HUES64 (cell line): ENCODE measurements around the gene QKI.

ENCODE experiments used
- H3K27ac ChIP-seq: 2 replicates; pipeline ENCODE4 v1.7.0; 2013; ENCODE audit warnings: low read depth, low read length, inconsistent platforms
- H3K27me3 ChIP-seq: 2 replicates; pipeline ENCODE4 v1.6.1; 2013; ENCODE audit warnings: mild to moderate bottlenecking, low read length; ENCODE audit not compliant: insufficient read depth
- H3K36me3 ChIP-seq: 2 replicates; pipeline ENCODE4 v1.6.1; 2013; ENCODE audit warnings: mild to moderate bottlenecking, low read length; ENCODE audit not compliant: insufficient read depth
- H3K4me1 ChIP-seq: 2 replicates; pipeline ENCODE4 v1.6.1; 2013; ENCODE audit warnings: mild to moderate bottlenecking, low read length, moderate library complexity; ENCODE audit not compliant: insufficient read depth
- H3K4me3 ChIP-seq: 2 replicates; pipeline ENCODE4 v1.5.1; 2013; ENCODE audit warnings: mild to moderate bottlenecking, low read length, moderate library complexity
- H3K9ac ChIP-seq: 2 replicates; pipeline ENCODE4 v1.6.1; 2013; ENCODE audit warnings: mild to moderate bottlenecking, low read depth, low read length
- H3K9me3 ChIP-seq: 2 replicates; pipeline ENCODE4 v1.6.1; 2013; ENCODE audit warnings: low read depth, low read length; ENCODE audit not compliant: insufficient read depth
- WGBS: fragments of 150-250, 120-280 bp; methylation state at CpG from one replicate; pipeline ENCODE4 v1.1.7; 2013; ENCODE audit warnings: missing lambda C conversion rate; 5-methylcytosine and 5-hydroxymethylcytosine counted together

The QKI gene

GRCh38 chr6:163490826-163491577 lies 76.5 kb downstream of the QKI start:
- Histone ChIP-seq H3K4me3 (no peak overlapping the region), H3K36me3 (no peaks in the 10 kb centered on the region), H3K9ac (no peak overlapping the region), H3K4me1 (peaks cover 44% of the 10 kb centered on the region), H3K27me3 (no peaks in the 10 kb centered on the region), H3K27ac (no peak overlapping the region), H3K9me3 (no peaks in the 10 kb centered on the region)
- WGBS = 93% methylated on average over 4 of the region's 4 CpGs

- H3K4me1 ChIP-seq = peaks cover 46% of the 10 kb centered on the region
- H3K27ac ChIP-seq = no peak overlapping the region
- H3K4me3 ChIP-seq = no peak overlapping the region
- H3K27me3 ChIP-seq = no peaks in the 10 kb centered on the region
- 91% methylated on average over 2 of the region's 4 CpGs for WGBS
- H3K9ac ChIP-seq = no peak overlapping the region
- H3K36me3 ChIP-seq = no peaks in the 10 kb centered on the region
- H3K9me3 ChIP-seq = no peaks in the 10 kb centered on the region
Observed at GRCh38 chr6:163491737-163492300, 77.3 kb downstream of the QKI start.

- H3K9me3 ChIP-seq = no peaks in the 10 kb centered on the region
- no peaks in the 10 kb centered on the region for H3K36me3 ChIP-seq
- H3K4me1 ChIP-seq = peaks cover 27% of the 10 kb centered on the region
- no peak overlapping the region for H3K27ac ChIP-seq
- no peak overlapping the region for H3K9ac ChIP-seq
- WGBS = 86% methylated on average over 6 of the region's 6 CpGs
- H3K4me3 ChIP-seq = no peak overlapping the region
- no peaks in the 10 kb centered on the region for H3K27me3 ChIP-seq
Observed at GRCh38 chr6:163494279-163494727, 79.8 kb downstream of the QKI start.

DNA sequence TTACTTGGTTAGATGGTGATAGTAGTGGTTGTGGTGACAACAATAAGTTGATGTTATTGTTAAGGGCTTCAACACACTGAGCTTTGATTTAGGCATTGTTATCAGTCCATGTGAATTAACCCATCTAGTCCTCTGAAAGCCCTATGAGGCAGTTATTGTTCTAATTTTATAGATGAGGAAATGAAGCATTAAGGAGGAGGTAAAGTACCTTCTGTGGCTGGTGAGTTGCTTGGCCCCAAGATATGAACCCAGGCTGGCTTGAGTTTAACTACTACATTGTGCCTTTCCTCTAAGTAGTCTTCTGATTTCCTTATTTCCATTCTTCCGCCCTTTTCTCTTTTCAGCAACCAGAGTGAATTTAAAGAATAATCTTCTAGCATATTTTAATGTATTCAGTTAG lies 81.7 kb downstream of the QKI start:
- WGBS = no CpG with 5 or more reads among the region's 1 CpG
- no peaks in the 10 kb centered on the region for H3K36me3 ChIP-seq
- no peak overlapping the region for H3K9ac ChIP-seq
- no peak overlapping the region for H3K27ac ChIP-seq
- peaks cover 12% of the 10 kb centered on the region; the same call in 1 of the 2 replicates for H3K4me1 ChIP-seq
- no peaks in the 10 kb centered on the region for H3K27me3 ChIP-seq
- no peak overlapping the region for H3K4me3 ChIP-seq
- H3K9me3 ChIP-seq = no peaks in the 10 kb centered on the region

DNA sequence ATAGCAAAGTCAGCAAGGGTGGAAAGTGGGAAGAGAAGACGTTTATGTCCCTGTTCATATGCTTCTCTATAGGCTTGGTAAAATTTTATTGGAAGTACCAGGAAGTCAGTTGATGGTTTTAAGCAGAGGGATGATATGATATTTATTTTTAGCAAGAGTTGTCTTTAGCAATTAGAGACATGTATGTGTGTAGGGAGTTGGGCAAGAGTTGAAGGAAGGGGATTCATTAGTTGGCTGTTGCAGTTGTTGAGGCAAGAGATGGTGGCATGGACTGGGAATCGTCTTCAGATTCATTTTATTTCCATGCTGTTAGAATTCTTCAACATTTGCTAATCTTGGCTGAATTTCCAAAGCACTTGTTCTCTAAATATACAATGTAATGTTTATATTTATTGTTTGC lies 85.6 kb downstream of the QKI start:
- peaks cover 8% of the 10 kb centered on the region; the same call in 1 of the 2 replicates for H3K36me3 ChIP-seq
- no peaks in the 10 kb centered on the region for H3K27me3 ChIP-seq
- peaks cover 12% of the 10 kb centered on the region for H3K9me3 ChIP-seq
- WGBS = 85% methylated on average over 2 of the region's 2 CpGs
- H3K4me1 ChIP-seq = peaks cover 9% of the 10 kb centered on the region; the same call in 1 of the 2 replicates
- no peak overlapping the region for H3K27ac ChIP-seq
- no peak overlapping the region for H3K9ac ChIP-seq
- H3K4me3 ChIP-seq = no peak overlapping the region

GRCh38 chr6:163501026-163501425 lies 86.5 kb downstream of the QKI start:
- H3K4me1 ChIP-seq = peaks cover 3% of the 10 kb centered on the region; the same call in 1 of the 2 replicates
- no peak overlapping the region for H3K27ac ChIP-seq
- no peak overlapping the region for H3K9ac ChIP-seq
- 100% methylated on average over 1 of the region's 2 CpGs for WGBS
- H3K9me3 ChIP-seq = peaks cover 21% of the 10 kb centered on the region
- H3K4me3 ChIP-seq = no peak overlapping the region
- H3K27me3 ChIP-seq = no peaks in the 10 kb centered on the region
- peaks cover 14% of the 10 kb centered on the region; the same call in 1 of the 2 replicates for H3K36me3 ChIP-seq

DNA sequence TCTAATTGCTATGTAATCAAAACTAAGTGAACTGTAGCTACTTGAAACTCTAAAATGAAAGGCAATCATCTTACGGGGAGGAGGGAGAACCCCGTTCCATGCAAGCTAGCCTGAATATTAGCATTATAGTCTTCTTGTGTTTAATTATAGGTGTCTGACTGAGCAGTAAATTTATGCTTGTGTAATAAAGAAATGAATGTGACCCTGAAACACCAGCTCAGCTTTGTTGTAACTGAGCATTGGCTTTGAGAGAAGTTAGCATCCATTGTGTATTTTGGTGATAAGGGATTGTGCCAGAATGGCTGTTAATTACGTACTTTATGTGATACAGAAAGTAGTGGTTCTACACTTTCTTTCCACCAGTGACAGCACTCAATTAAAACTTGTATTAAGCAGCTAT lies 86.9 kb downstream of the QKI start:
- 97% methylated on average over 2 of the region's 3 CpGs for WGBS
- H3K9ac ChIP-seq = no peak overlapping the region
- peaks cover 25% of the 10 kb centered on the region for H3K9me3 ChIP-seq
- no peak overlapping the region for H3K27ac ChIP-seq
- H3K4me1 ChIP-seq = no peaks in the 10 kb centered on the region
- no peak overlapping the region for H3K4me3 ChIP-seq
- H3K36me3 ChIP-seq = peaks cover 18% of the 10 kb centered on the region; the same call in 1 of the 2 replicates
- no peaks in the 10 kb centered on the region for H3K27me3 ChIP-seq

GRCh38 chr6:163504984-163505640 lies 90.6 kb downstream of the QKI start:
- Histone ChIP-seq H3K27me3 (no peaks in the 10 kb centered on the region), H3K4me1 (no peaks in the 10 kb centered on the region), H3K27ac (no peak overlapping the region), H3K9ac (no peak overlapping the region), H3K36me3 (peaks cover 28% of the 10 kb centered on the region; the same call in 1 of the 2 replicates), H3K4me3 (no peak overlapping the region), H3K9me3 (peaks cover 44% of the 10 kb centered on the region)
- WGBS = 89% methylated on average over 8 of the region's 8 CpGs

DNA sequence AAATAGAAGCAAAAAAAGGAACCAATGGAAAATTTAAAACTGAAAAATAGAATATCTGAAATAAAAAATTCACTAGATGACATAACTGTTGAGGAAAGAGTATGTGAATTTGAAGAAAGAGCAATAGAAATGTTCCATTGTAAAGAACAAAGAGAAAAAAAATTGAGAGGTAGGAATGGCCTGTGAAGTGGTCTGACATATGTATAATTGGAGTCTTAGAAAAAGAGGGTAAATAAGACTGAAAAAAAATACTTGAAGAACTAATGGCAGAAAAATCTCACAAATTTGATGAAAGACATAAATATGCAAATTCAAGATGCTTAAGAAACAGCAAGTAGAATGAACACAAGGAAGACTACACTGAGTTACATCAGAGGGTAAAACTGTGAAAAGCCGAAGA lies 93.4 kb downstream of the QKI start:
- Histone ChIP-seq H3K4me3 (no peak overlapping the region), H3K4me1 (no peaks in the 10 kb centered on the region), H3K27me3 (no peaks in the 10 kb centered on the region), H3K9ac (no peak overlapping the region), H3K27ac (no peak overlapping the region), H3K36me3 (peaks cover 28% of the 10 kb centered on the region; the same call in 1 of the 2 replicates), H3K9me3 (peaks cover 44% of the 10 kb centered on the region)
- WGBS = 100% methylated on average over 1 of the region's 1 CpG

DNA sequence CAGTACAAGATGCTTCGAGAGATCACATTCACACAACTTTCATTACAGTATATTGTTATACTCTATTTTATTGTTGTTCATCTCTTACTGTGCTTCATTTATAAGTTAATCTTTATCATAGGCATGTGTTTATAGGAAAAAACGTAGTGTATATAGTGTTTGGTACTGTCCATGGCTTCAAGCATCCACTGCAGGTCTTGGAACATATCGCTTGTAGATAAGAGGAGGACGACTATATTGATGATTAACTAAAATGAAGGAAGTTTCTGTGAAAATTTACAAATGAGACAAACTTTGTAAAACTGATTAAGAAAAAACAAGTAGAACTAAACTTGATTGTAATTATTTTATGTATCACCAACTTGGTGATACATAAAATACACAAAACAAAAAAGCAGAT lies 98.5 kb downstream of the QKI start:
- 94% methylated on average over 3 of the region's 4 CpGs for WGBS
- Histone ChIP-seq H3K4me1 (0 out of 2 replicates have a peak, but pooled peaks cover 8% of the 10 kb centered on the region), H3K4me3 (no peak overlapping the region), H3K27ac (no peak overlapping the region), H3K9me3 (peaks cover 3% of the 10 kb centered on the region), H3K9ac (no peak overlapping the region), H3K27me3 (no peaks in the 10 kb centered on the region), H3K36me3 (no peaks in the 10 kb centered on the region)

GRCh38 chr6:163513570-163514166 lies 99.2 kb downstream of the QKI start:
- no peak overlapping the region for H3K27ac ChIP-seq
- 100% methylated on average over 2 of the region's 2 CpGs for WGBS

More at GRCh38 chr6:163513570-163514166, 99.2 kb downstream of the QKI start:
- Histone ChIP-seq H3K4me3 (no peak overlapping the region), H3K9ac (no peak overlapping the region), H3K27me3 (no peaks in the 10 kb centered on the region), H3K4me1 (0 out of 2 replicates have a peak, but pooled peaks cover 8% of the 10 kb centered on the region), H3K9me3 (no peaks in the 10 kb centered on the region), H3K36me3 (no peaks in the 10 kb centered on the region)
